Neural cell (in vitro differentiated cells): ENCODE results near the gene PGP.

ENCODE experiments used
- MXI1 ChIP-seq: fragments of 450-650 bp; conservative IDR thresholded peaks from 2 replicates; pipeline ENCODE4 v1.6.1; 2014; ENCODE audit warnings: antibody characterized with exemption, mild to moderate bottlenecking; ENCODE audit not compliant: poor library complexity, severe bottlenecking
- RAD21 ChIP-seq: fragments of 450-650 bp; conservative IDR thresholded peaks from 2 replicates; pipeline ENCODE4 v1.6.1; 2014; ENCODE audit warnings: antibody characterized with exemption, mild to moderate bottlenecking, moderate library complexity

DNA sequence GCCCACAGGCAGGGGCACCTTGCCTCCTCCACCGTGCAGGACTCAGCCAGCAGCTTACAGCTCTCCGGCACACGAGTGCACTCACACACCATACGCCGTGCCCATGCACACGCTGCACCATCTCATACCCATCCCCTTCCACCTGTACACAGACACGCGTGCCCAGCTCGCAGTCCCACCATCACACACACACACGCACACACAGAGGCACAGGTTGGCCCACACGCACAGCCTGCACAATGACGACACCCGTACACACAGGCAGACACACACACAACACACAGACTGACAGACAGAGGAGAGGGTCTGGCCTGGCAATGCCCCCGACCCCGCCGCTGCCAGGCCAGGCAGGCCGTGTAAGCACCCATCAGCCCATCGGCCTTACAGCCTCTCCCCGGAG, 30.3 kb downstream of the PGP start:
- TF ChIP-seq MXI1: no peak
- TF ChIP-seq RAD21: no peak
